GM19372 (cell line): Measurements from ENCODE around the gene LHX2.

Source experiments
- ATAC-seq: cut with Tn5 transposase; IDR thresholded peaks from one replicate; pipeline ENCODE4 v1.9.1; 2021; ENCODE audit warnings: mild to moderate bottlenecking, low read depth, moderate library complexity; ENCODE audit not compliant: unreplicated experiment

LHX2 gene

GRCh38 chr9:124012368-124013301 is 1.1 kb downstream of the LHX2 start:
- no peak for ATAC-seq

- ATAC-seq: no peak
Measured at GRCh38 chr9:124013309-124014210, 2.0 kb downstream of the LHX2 start.

GRCh38 chr9:124014211-124014955 is 2.8 kb downstream of the LHX2 start:
- no peak for ATAC-seq

- no peak for ATAC-seq
Measured at GRCh38 chr9:124014956-124015660, 3.5 kb downstream of the LHX2 start.

- ATAC-seq: no peak
Measured at GRCh38 chr9:124015661-124016131, 4.1 kb downstream of the LHX2 start.

GRCh38 chr9:124016175-124017050 is 4.8 kb downstream of the LHX2 start:
- no peak for ATAC-seq

- no peak for ATAC-seq
Measured at GRCh38 chr9:124017051-124017928, 5.7 kb downstream of the LHX2 start.

- no peak for ATAC-seq
Measured at GRCh38 chr9:124017929-124018729, 6.6 kb downstream of the LHX2 start.

GRCh38 chr9:124018730-124019697 is 7.4 kb downstream of the LHX2 start:
- no peak for ATAC-seq

- no peak for ATAC-seq
Measured at GRCh38 chr9:124019771-124020519, 8.4 kb downstream of the LHX2 start.

- no peak for ATAC-seq
Measured at GRCh38 chr9:124020520-124021384, 9.2 kb downstream of the LHX2 start.

GRCh38 chr9:124021385-124021769 is 9.8 kb downstream of the LHX2 start:
- ATAC-seq: no peak

- no peak for ATAC-seq
Measured at GRCh38 chr9:124022201-124023121, 10.9 kb downstream of the LHX2 start.
